Tibial artery (tissue), 4 donors: ENCODE measurements around the gene PDP2.

Experiments used
- DNase-seq, 2 donors: peaks; one replicate each; pipeline ENCODE4 v3.0.0-alpha.2; 2019
- H3K27ac ChIP-seq, 2 donors: fragments of 200-600 bp; sonication (generic) in 1 of 2; 1 replicate in 1 of 2; 2 replicates in 1 of 2; pipeline ENCODE4 v1.5.1; 2018 to 2019; ENCODE audit warnings: mild to moderate bottlenecking in 1 of 2
- H3K27me3 ChIP-seq, 2 donors: fragments of 200-600 bp; sonication (generic) in 1 of 2; one replicate each; pipeline versions ENCODE4 v1.5.1 to v1.6.0; 2016 to 2019
- H3K36me3 ChIP-seq, 3 donors: fragments of 200-600 bp; sonication (generic) in 2 of 3; one replicate each; pipeline ENCODE4 v1.5.1; 2016 to 2019; ENCODE audit warnings: mild to moderate bottlenecking in 2 of 3
- H3K4me1 ChIP-seq, 4 donors: fragments of 200-600 bp; sonication (generic) in 2 of 4; 1 replicate in 3 of 4; 2 replicates in 1 of 4; pipeline ENCODE4 v1.5.1; 2016 to 2019
- H3K4me3 ChIP-seq, 2 donors: fragments of 200-600 bp; sonication (generic) in 1 of 2; 1 replicate in 1 of 2; 2 replicates in 1 of 2; pipeline ENCODE4 v1.5.1; 2018 to 2019; ENCODE audit warnings: mild to moderate bottlenecking in 2 of 2
- H3K9me3 ChIP-seq, 3 donors: fragments of 200-600 bp; sonication (generic) in 1 of 3; one replicate each; pipeline ENCODE4 v1.5.1; 2016 to 2019
- CTCF ChIP-seq, 2 experiments: fragments of 200-600 bp in 1 of 2; fragments of 450-650 bp in 1 of 2; IDR thresholded peaks; one replicate each; pipeline ENCODE4 v1.5.1; 2017 to 2019; ENCODE audit warnings: antibody characterized with exemption in 2 of 2, mild to moderate bottlenecking in 1 of 2, moderate library complexity in 1 of 2
- intact Hi-C: fragments of 100-400 bp; cut with DNase I; formaldehyde crosslinking; loops from one replicate; pipeline ENCODE4 v1.15.0; 2023; ENCODE audit warnings: low total_unique reads

PDP2 gene

GRCh38 chr16:66921729-66922450 is 41.6 kb downstream of the PDP2 start:
- peaks cover 12 to 20% (median 20%) of the 10 kb centered on the region in 3 donors for H3K36me3 ChIP-seq
- peak overlapping the region; percentile 97 for H3K27ac ChIP-seq
- H3K4me3 ChIP-seq, result peak overlapping the region in 1 of 2 donors; percentile 3
- no peaks in the 10 kb centered on the region for H3K9me3 ChIP-seq
- TF ChIP-seq CTCF (IDR thresholded peaks at IDR 0.05), result no peak
- intact Hi-C loops, result no loop called here
- peaks cover 0 to 62% (median 49%) of the 10 kb centered on the region in 4 donors for H3K4me1 ChIP-seq
- H3K27me3 ChIP-seq, result no peaks in the 10 kb centered on the region
- DNase-seq, result no peak

GRCh38 chr16:66923247-66923731 is 43.0 kb downstream of the PDP2 start:
- TF ChIP-seq CTCF (IDR thresholded peaks at IDR 0.05), result no peak
- H3K27me3 ChIP-seq, result no peaks in the 10 kb centered on the region
- peaks cover 0 to 76% (median 58%) of the 10 kb centered on the region in 4 donors for H3K4me1 ChIP-seq
- intact Hi-C loops, result no loop called here
- no peaks in the 10 kb centered on the region for H3K9me3 ChIP-seq
- DNase-seq, result peak; percentile 66 to 95
- peaks cover 12 to 20% (median 20%) of the 10 kb centered on the region in 3 donors for H3K36me3 ChIP-seq
- H3K27ac ChIP-seq, result peak overlapping the region; percentile 97
- peak overlapping the region; percentile 82 to 91 for H3K4me3 ChIP-seq

GRCh38 chr16:66923866-66924265 is 43.6 kb downstream of the PDP2 start:
- DNase-seq, result no peak
- TF ChIP-seq CTCF (IDR thresholded peaks at IDR 0.05), result no peak
- intact Hi-C loops, result loop anchor here (2.0 kb wide), 1 partner anchor 21 kb away; no protein-coding TSS in a partner anchor
- H3K4me3 ChIP-seq, result peak overlapping the region; percentile 82 to 91
- no peaks in the 10 kb centered on the region for H3K9me3 ChIP-seq
- H3K27me3 ChIP-seq, result no peaks in the 10 kb centered on the region
- peak overlapping the region; percentile 97 for H3K27ac ChIP-seq
- peaks cover 12 to 20% (median 20%) of the 10 kb centered on the region in 3 donors for H3K36me3 ChIP-seq
- H3K4me1 ChIP-seq, result peaks cover 0 to 82% (median 58%) of the 10 kb centered on the region in 4 donors

GRCh38 chr16:66924527-66925321 is 44.4 kb downstream of the PDP2 start:
- Histone ChIP-seq H3K4me1 (peaks cover 0 to 76% (median 58%) of the 10 kb centered on the region in 4 donors), H3K4me3 (peak overlapping the region; percentile 82 to 91), H3K9me3 (no peaks in the 10 kb centered on the region), H3K27me3 (no peaks in the 10 kb centered on the region), H3K36me3 (peaks cover 12 to 20% (median 20%) of the 10 kb centered on the region in 3 donors), H3K27ac (peak overlapping the region; percentile 97)
- intact Hi-C loops, result loop anchor here (2.0 kb wide), 1 partner anchor 22 kb away; no protein-coding TSS in a partner anchor
- DNase-seq, result peak in 1 of 2 donors; percentile 81
- peak; percentile 35 to 63 for TF ChIP-seq CTCF (IDR thresholded peaks at IDR 0.05)

GRCh38 chr16:66925322-66925840 is 45.1 kb downstream of the PDP2 start, which contains the start of gene RRAD:
RRAD (minus strand) TSS chr16:66925535; CDS start chr16:66925179, 356 bp downstream.
- peak within 1 kb of the TSS; percentile 97 for H3K27ac ChIP-seq
- H3K36me3 ChIP-seq, result peaks cover 12 to 20% (median 20%) of the 10 kb centered on the region in 3 donors
- no peaks in the 10 kb centered on the region for H3K27me3 ChIP-seq
- intact Hi-C loops, result loop anchor here (2.0 kb wide), 1 partner anchor 23 kb away; no protein-coding TSS in a partner anchor
- H3K4me1 ChIP-seq, result peaks cover 0 to 69% (median 55%) of the 10 kb centered on the region in 4 donors
- H3K9me3 ChIP-seq, result no peaks in the 10 kb centered on the region
- H3K4me3 ChIP-seq, result peak within 1 kb of the TSS; percentile 82 to 91
- DNase-seq, result peak; percentile 76 to 92
- peak in 1 of 2 experiments; percentile 27 for TF ChIP-seq CTCF (IDR thresholded peaks at IDR 0.05)
